HCT116 (cell line): ENCODE results near the gene COL4A1.

Experiments
- POLR2AphosphoS5 ChIP-seq: IDR thresholded peaks from 2 replicates; pipeline ENCODE4 v1.6.1; 2011; ENCODE audit warnings: mild to moderate bottlenecking, low read depth, low read length, moderate library complexity
- TF ChIP-seq, protein P1 (sequence below): IDR thresholded peaks from 2 replicates; pipeline ENCODE4 v1.6.1; 2012; ENCODE audit warnings: low read depth

DNA sequence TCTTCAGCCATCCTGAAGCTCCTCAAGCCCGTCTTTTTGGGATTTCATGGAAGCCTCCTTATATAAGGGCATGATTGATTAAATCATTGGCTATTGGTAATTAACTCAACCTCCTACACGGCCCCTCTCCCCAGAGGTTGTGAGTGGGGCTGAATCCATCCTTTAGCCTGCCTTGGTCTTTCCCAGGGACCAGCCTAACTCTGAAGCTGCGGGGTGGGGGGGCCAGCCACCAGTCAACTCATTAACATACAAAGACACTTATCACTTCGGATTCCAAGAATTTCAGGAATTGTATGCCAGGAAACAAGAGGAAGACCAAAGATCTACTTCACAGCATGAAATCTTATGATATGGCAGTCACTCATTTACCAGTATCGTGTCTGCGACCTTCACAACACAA is 9.9 kb downstream of the COL4A1 start:
- TF ChIP-seq, protein P1, sequence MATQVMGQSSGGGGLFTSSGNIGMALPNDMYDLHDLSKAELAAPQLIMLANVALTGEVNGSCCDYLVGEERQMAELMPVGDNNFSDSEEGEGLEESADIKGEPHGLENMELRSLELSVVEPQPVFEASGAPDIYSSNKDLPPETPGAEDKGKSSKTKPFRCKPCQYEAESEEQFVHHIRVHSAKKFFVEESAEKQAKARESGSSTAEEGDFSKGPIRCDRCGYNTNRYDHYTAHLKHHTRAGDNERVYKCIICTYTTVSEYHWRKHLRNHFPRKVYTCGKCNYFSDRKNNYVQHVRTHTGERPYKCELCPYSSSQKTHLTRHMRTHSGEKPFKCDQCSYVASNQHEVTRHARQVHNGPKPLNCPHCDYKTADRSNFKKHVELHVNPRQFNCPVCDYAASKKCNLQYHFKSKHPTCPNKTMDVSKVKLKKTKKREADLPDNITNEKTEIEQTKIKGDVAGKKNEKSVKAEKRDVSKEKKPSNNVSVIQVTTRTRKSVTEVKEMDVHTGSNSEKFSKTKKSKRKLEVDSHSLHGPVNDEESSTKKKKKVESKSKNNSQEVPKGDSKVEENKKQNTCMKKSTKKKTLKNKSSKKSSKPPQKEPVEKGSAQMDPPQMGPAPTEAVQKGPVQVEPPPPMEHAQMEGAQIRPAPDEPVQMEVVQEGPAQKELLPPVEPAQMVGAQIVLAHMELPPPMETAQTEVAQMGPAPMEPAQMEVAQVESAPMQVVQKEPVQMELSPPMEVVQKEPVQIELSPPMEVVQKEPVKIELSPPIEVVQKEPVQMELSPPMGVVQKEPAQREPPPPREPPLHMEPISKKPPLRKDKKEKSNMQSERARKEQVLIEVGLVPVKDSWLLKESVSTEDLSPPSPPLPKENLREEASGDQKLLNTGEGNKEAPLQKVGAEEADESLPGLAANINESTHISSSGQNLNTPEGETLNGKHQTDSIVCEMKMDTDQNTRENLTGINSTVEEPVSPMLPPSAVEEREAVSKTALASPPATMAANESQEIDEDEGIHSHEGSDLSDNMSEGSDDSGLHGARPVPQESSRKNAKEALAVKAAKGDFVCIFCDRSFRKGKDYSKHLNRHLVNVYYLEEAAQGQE = no peak
- no peak for TF ChIP-seq POLR2AphosphoS5
